Fibroblast of mammary gland (primary cell): ENCODE results near the gene MBD5.

Experiments
- DNase-seq: peaks from one replicate; pipeline ENCODE4 v3.0.0-alpha.2; 2010; ENCODE audit warnings: low read depth
- H3K4me3 ChIP-seq: 2 replicates; pipeline ENCODE4 v1.5.1; 2011; ENCODE audit warnings: low read depth, mild to moderate bottlenecking, low read length, moderate library complexity; ENCODE audit not compliant: control insufficient read depth
- CTCF ChIP-seq: conservative IDR thresholded peaks from 2 replicates; pipeline ENCODE4 v1.5.1; 2011; ENCODE audit warnings: low read depth, low read length, inconsistent platforms; ENCODE audit not compliant: control insufficient read depth, insufficient read depth

Gene MBD5

GRCh38 chr2:148013876-148014275 lies 7.0 kb upstream of the MBD5 start:
- no peak overlapping the region for H3K4me3 ChIP-seq
- TF ChIP-seq CTCF, result no peak
- DNase-seq, result no peak

GRCh38 chr2:148014616-148015015 lies 6.3 kb upstream of the MBD5 start:
- no peak for DNase-seq
- H3K4me3 ChIP-seq, result no peak overlapping the region
- no peak for TF ChIP-seq CTCF

DNA sequence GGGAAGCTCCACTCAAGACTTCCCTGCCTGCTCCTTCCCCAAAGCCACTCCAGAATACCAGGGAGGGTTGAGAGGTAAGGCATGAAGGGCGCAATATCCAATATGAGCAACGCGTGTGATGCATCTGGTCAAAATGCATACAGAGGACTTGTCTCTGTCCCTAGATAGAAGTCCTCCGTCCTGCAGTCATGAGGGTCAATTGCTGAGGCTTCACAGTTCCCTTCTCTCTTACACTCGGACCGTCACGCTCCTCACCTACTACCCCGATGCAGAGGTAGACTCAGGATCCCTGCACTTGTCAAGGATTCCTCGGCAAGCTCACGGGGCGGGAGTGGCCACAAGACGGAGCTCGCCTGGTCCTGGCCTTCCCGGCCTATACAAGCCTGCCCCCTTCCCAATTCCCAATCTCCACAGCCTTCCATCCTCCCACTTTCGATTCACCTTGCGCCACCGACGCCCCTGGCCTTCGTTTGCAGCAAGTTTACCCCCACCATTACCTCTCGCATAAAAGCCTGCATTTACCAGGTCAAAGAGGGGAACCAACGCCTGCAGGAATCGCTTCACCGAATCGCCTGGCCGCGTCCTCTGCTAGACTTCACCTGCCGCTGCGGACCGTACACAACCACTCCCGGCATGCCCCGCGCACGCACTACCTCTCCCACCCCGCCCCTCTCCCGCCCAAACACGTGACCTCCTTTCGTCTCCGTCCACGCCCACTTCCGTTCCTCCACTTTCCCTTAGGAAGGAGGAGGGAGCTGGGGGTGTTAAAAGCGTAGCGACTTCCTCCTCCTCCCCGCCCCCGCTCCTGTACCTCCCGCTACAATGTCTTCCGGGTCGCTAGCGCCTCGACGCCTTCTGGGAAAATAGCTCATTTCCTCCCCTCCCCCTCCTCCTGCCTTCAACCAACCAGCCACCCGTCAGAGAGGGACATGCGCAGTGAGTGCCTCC lies 506 bp upstream of the MBD5 start, which contains the start of gene ORC4:
Gene ORC4, minus strand, starts transcription at position 627 of the 948 bp plus-strand sequence. CDS start 44,779 bp downstream, outside the sequence.
- peak within 1 kb of the TSS; percentile 79 for H3K4me3 ChIP-seq
- peak; percentile 28 for TF ChIP-seq CTCF
- peak; percentile 99 for DNase-seq

DNA sequence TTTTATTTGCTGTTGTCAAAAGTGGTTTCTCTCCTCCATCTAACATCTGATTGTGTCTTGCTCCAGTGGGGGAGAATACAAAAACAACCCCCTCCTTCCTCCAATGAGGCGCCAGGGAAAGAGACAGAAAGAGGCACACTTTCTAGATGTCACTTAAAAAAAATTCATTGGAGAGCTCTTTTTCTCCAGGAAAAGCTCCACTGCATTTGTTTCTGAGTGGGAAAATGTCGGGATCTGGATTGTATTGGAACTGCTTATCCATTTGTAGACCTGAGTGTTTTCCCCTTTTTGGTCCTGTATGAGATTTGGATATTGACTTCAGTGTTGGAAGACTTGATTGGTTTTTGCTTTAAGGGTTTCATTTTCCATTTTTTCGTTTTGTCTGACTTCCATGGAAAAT lies 995 bp downstream of the MBD5 start:
- H3K4me3 ChIP-seq, result peak overlapping the region; percentile 79
- no peak for DNase-seq
- no peak for TF ChIP-seq CTCF

DNA sequence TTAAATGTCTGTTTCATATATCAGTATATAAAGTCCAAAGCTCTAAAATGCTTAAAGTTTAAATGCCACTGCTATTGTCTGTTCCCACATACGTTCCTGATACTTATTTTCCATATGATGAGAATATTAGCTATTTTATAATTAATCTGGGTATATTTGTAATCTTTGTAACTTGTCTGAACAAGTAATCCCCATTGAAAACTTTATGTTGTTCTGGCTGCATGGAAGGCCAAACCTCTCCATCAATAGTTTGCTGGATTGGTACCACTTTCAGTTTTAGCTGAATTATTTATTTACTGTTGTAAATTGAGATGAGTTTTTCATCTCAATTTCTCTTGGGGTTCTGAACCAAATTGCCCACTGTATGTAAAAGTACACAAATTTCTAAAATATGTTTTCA lies 1.5 kb downstream of the MBD5 start:
- peak; percentile 15 for DNase-seq
- H3K4me3 ChIP-seq, result peak overlapping the region; percentile 79
- TF ChIP-seq CTCF, result no peak

GRCh38 chr2:148022882-148023281 lies 2.0 kb downstream of the MBD5 start:
- no peak for DNase-seq
- H3K4me3 ChIP-seq, result peak overlapping the region; percentile 79
- no peak for TF ChIP-seq CTCF

DNA sequence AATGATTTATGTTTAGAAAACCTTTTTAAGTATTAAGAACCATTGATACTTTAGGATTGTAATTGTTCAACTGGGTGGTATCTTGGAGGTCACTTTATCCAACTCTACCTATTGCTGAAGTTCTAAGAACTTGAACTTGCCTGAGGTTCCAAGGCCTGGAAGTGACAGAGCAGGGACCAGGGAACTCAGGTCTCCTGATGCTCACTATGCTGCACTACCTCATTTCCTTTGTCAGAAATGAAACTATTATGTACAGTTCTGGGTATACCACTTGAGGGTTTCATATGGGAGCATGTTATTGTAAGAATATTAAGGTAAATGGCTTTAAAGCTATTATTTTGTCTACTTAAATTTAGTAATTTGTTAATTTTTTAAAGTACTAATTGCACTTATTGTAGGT lies 3.0 kb downstream of the MBD5 start:
- DNase-seq, result no peak
- no peak for TF ChIP-seq CTCF
- no peak overlapping the region for H3K4me3 ChIP-seq
